Gastroesophageal sphincter (tissue), 4 donors: Measurements from ENCODE around the gene ZC3H7A. TPM values are rescaled to one million over a fixed set of nuclear protein-coding genes. Genes with fewer than 3 reads are reported as not detected.

Experiments
- ATAC-seq: fragments of 150-250 bp; one replicate; pipeline ENCODE4 v1.9.1; 2016; ENCODE audit warnings: mild to moderate bottlenecking, moderate library complexity
- H3K27ac ChIP-seq, 4 donors: fragments of 200-600 bp; sonication (generic) in 3 of 4; 1 replicate in 3 of 4; 2 replicates in 1 of 4; pipeline ENCODE4 v1.5.1; 2016 to 2019
- H3K27me3 ChIP-seq: fragments of 200-600 bp; sonication (generic); one replicate; pipeline ENCODE4 v1.5.1; 2019
- H3K36me3 ChIP-seq, 2 donors: fragments of 200-600 bp; sonication (generic); one replicate each; pipeline ENCODE4 v1.5.1; 2019; ENCODE audit warnings: control low read depth in 1 of 2
- H3K4me1 ChIP-seq, 3 donors: fragments of 200-600 bp; sonication (generic); 1 replicate in 2 of 3; 2 replicates in 1 of 3; pipeline ENCODE4 v1.5.1; 2016 to 2019; ENCODE audit warnings: control low read depth in 2 of 3
- H3K4me3 ChIP-seq, 2 donors: fragments of 200-600 bp; sonication (generic); one replicate each; pipeline ENCODE4 v1.5.1; 2019; ENCODE audit warnings: mild to moderate bottlenecking in 1 of 2, moderate library complexity in 1 of 2
- H3K9me3 ChIP-seq, 3 donors: fragments of 200-600 bp; sonication (generic); one replicate each; pipeline ENCODE4 v1.5.1; 2017 to 2019; ENCODE audit warnings: control low read depth in 2 of 3
- CTCF ChIP-seq, 4 experiments: fragments of 200-600 bp in 2 of 4; fragments of 450-650 bp in 2 of 4; sonication (generic) in 1 of 4; IDR thresholded peaks; one replicate each; pipeline ENCODE4 v1.5.1; 2017 to 2019; ENCODE audit warnings: antibody characterized with exemption in 4 of 4, mild to moderate bottlenecking in 2 of 4, moderate library complexity in 2 of 4
- EP300 ChIP-seq: sonication (generic); formaldehyde crosslinking; IDR thresholded peaks from one replicate; pipeline ENCODE4 v1.6.1; 2017; ENCODE audit warnings: antibody characterized with exemption, mild to moderate bottlenecking
- POLR2A ChIP-seq, 2 donors: fragments of 450-650 bp; IDR thresholded peaks; one replicate each; pipeline ENCODE4 v1.6.1; 2017; ENCODE audit warnings: antibody characterized with exemption in 2 of 2, mild to moderate bottlenecking in 2 of 2, moderate library complexity in 1 of 2
- POLR2AphosphoS5 ChIP-seq: sonication (generic); formaldehyde crosslinking; IDR thresholded peaks from one replicate; pipeline ENCODE4 v1.6.1; 2017; ENCODE audit warnings: antibody characterized with exemption
- WGBS, 2 donors: methylation state at CpG; one replicate each; pipeline ENCODE4 v1.1.5; 2018; ENCODE audit warnings: low coverage in 1 of 2; 5-methylcytosine and 5-hydroxymethylcytosine counted together
- total RNA-seq, 4 donors: library from RNA; depleted of rRNA; stranded (reverse); fragments of >200 nt; gene quantifications; one replicate each; pipeline ENCODE4 v1.1.0, GENCODE V29; 2016

The ZC3H7A gene
- total RNA-seq, 4 donors from 2014 or later = 55.5 to 78.9 (median 68.4) TPM

GRCh38 chr16:11841026-11841425 is 44.0 kb upstream of the ZC3H7A start:
- ATAC-seq = no peak
- H3K4me1 ChIP-seq = no peaks in the 10 kb centered on the region
- WGBS, 2 donors = 89 to 93% methylated on average over 3 to 5 of the region's 7 CpGs
- H3K36me3 ChIP-seq = peaks cover 0 to 100% of the 10 kb centered on the region in 2 donors
- H3K4me3 ChIP-seq = no peak overlapping the region
- H3K27me3 ChIP-seq = no peaks in the 10 kb centered on the region
- H3K9me3 ChIP-seq = no peaks in the 10 kb centered on the region
- H3K27ac ChIP-seq = no peak overlapping the region
- no peak for TF ChIP-seq POLR2AphosphoS5
- TF ChIP-seq POLR2A (IDR thresholded peaks at IDR 0.05) = no peak

GRCh38 chr16:11836650-11837244 is 39.7 kb upstream of the ZC3H7A start:
- TF ChIP-seq CTCF (IDR thresholded peaks at IDR 0.05) (no peak), EP300 (no peak)
- WGBS, 2 donors = 77% methylated on average over 4 to 7 of the region's 7 CpGs
- peaks cover 0 to 60% of the 10 kb centered on the region in 2 donors for H3K36me3 ChIP-seq
- H3K27me3 ChIP-seq = no peaks in the 10 kb centered on the region
- ATAC-seq = no peak
- no peaks in the 10 kb centered on the region for H3K4me1 ChIP-seq
- H3K9me3 ChIP-seq = no peaks in the 10 kb centered on the region
- H3K27ac ChIP-seq = no peak overlapping the region
- H3K4me3 ChIP-seq = no peak overlapping the region

GRCh38 chr16:11835891-11836649 is 39.0 kb upstream of the ZC3H7A start:
- Histone ChIP-seq H3K27me3 (no peaks in the 10 kb centered on the region), H3K4me3 (no peak overlapping the region), H3K4me1 (no peaks in the 10 kb centered on the region), H3K9me3 (no peaks in the 10 kb centered on the region), H3K36me3 (peaks cover 0 to 53% of the 10 kb centered on the region in 2 donors), H3K27ac (no peak overlapping the region)
- ATAC-seq = no peak
- TF ChIP-seq POLR2AphosphoS5 = no peak
- TF ChIP-seq CTCF (IDR thresholded peaks at IDR 0.05) = no peak
- no peak for TF ChIP-seq EP300
- no peak for TF ChIP-seq POLR2A (IDR thresholded peaks at IDR 0.05)
- 46% methylated on average over 5 to 7 of the region's 9 CpGs for WGBS, 2 donors

- H3K9me3 ChIP-seq = no peaks in the 10 kb centered on the region
- ATAC-seq = no peak
- WGBS, 2 donors = 79% methylated on average over 2 of the region's 4 CpGs; no CpG with 5 or more reads in 1 of the 2 donors
- H3K27ac ChIP-seq = no peak overlapping the region
- TF ChIP-seq EP300 (no peak), POLR2A (IDR thresholded peaks at IDR 0.05) (no peak), POLR2AphosphoS5 (no peak), CTCF (IDR thresholded peaks at IDR 0.05) (no peak)
- H3K36me3 ChIP-seq = peaks cover 0 to 45% of the 10 kb centered on the region in 2 donors
- H3K27me3 ChIP-seq = no peaks in the 10 kb centered on the region
- no peaks in the 10 kb centered on the region for H3K4me1 ChIP-seq
- H3K4me3 ChIP-seq = no peak overlapping the region
Observed at GRCh38 chr16:11835309-11835708, 38.3 kb upstream of the ZC3H7A start.

- 72 to 79% methylated on average over 6 of the region's 6 CpGs for WGBS, 2 donors
- no peak for ATAC-seq
Observed at GRCh38 chr16:11833951-11834695, 37.1 kb upstream of the ZC3H7A start.

More at GRCh38 chr16:11833951-11834695, 37.1 kb upstream of the ZC3H7A start:
- no peak overlapping the region for H3K4me3 ChIP-seq
- H3K27ac ChIP-seq = no peak overlapping the region
- no peaks in the 10 kb centered on the region for H3K4me1 ChIP-seq
- H3K9me3 ChIP-seq = no peaks in the 10 kb centered on the region
- peaks cover 0 to 33% of the 10 kb centered on the region in 2 donors for H3K36me3 ChIP-seq
- H3K27me3 ChIP-seq = no peaks in the 10 kb centered on the region
- TF ChIP-seq POLR2AphosphoS5 (no peak), EP300 (no peak), POLR2A (IDR thresholded peaks at IDR 0.05) (no peak), CTCF (IDR thresholded peaks at IDR 0.05) (no peak)
